GM23248 (cell line): Measurements from ENCODE around the gene TTC39A.

Experiments
- EZH2 ChIP-seq: fragments of 200-600 bp; sonication (generic); IDR thresholded peaks from 2 replicates; pipeline ENCODE4 v1.6.1; 2018; ENCODE audit warnings: antibody characterized with exemption, mild to moderate bottlenecking; ENCODE audit not compliant: insufficient read depth, poor library complexity, severe bottlenecking
- EZH2phosphoT487 ChIP-seq: fragments of 200-600 bp; sonication (generic); IDR thresholded peaks from 2 replicates; pipeline ENCODE4 v1.6.1; 2018; ENCODE audit warnings: antibody characterized with exemption, moderate library complexity, mild to moderate bottlenecking, low read depth; ENCODE audit not compliant: insufficient read depth

GRCh38 chr1:51266181-51266580, 64.2 kb downstream of the TTC39A start:
- TF ChIP-seq EZH2 (no peak), EZH2phosphoT487 (no peak)
